GM21529 (cell line): Measurements from ENCODE around the gene ZNF48.
"Not testable (repeated sequence)": the region's sequence is repeated elsewhere in the genome, so short reads cannot be mapped to it uniquely, and the experiment has no call there.

Experiments used
- ATAC-seq: cut with Tn5 transposase; IDR thresholded peaks from one replicate; pipeline ENCODE4 v1.9.1; 2021; ENCODE audit not compliant: unreplicated experiment

ZNF48 gene

GRCh38 chr16:30377050-30377811, 18.0 kb upstream of the ZNF48 start:
- no peak for ATAC-seq

GRCh38 chr16:30377812-30378235, 17.4 kb upstream of the ZNF48 start:
- ATAC-seq: peak; percentile 39

- peak; percentile 80 for ATAC-seq
Measured at GRCh38 chr16:30378236-30379157, 16.7 kb upstream of the ZNF48 start.

- no peak for ATAC-seq
Measured at GRCh38 chr16:30379158-30379783, 15.9 kb upstream of the ZNF48 start.

GRCh38 chr16:30380072-30380802, 15.0 kb upstream of the ZNF48 start:
- ATAC-seq: no peak

- no peak for ATAC-seq
Measured at GRCh38 chr16:30380803-30381208, 14.4 kb upstream of the ZNF48 start.

GRCh38 chr16:30381291-30382041, 13.8 kb upstream of the ZNF48 start:
- ATAC-seq: no peak

- ATAC-seq: peak; percentile 33
Measured at GRCh38 chr16:30382111-30382881, 12.9 kb upstream of the ZNF48 start, which contains the start of gene SEPTIN1. Gene SEPTIN1 (minus strand): TSS chr16:30382561. CDS start chr16:30382542, 19 bp downstream.

GRCh38 chr16:30383521-30383920, 11.7 kb upstream of the ZNF48 start:
- ATAC-seq: no peak

- ATAC-seq: no peak
Measured at GRCh38 chr16:30394592-30395154, 547 bp upstream of the ZNF48 start.

- ATAC-seq: no peak
Measured at GRCh38 chr16:30395992-30396585, 869 bp downstream of the ZNF48 start.

GRCh38 chr16:30396627-30397026, 1.4 kb downstream of the ZNF48 start:
- not testable (repeated sequence) for ATAC-seq

- no peak for ATAC-seq
Measured at GRCh38 chr16:30397056-30397455, 1.8 kb downstream of the ZNF48 start.

GRCh38 chr16:30397776-30398660, 2.8 kb downstream of the ZNF48 start:
- ATAC-seq: no peak

- no peak for ATAC-seq
Measured at GRCh38 chr16:30398661-30399434, 3.6 kb downstream of the ZNF48 start.

GRCh38 chr16:30399435-30400186, 4.4 kb downstream of the ZNF48 start:
- ATAC-seq: no peak
